ENCODE results near the gene FBXL17. TPM values are rescaled to one million over a fixed set of nuclear protein-coding genes. Genes with fewer than 3 reads are reported as not detected.
"Not testable (repeated sequence)": the region's sequence is repeated elsewhere in the genome, so short reads cannot be mapped to it uniquely, and the experiment has no call there.

Gene FBXL17
- polyA plus RNA-seq, 3 donors from 2014 or later: 2.8 to 8.5 (median 5.6) TPM

DNA sequence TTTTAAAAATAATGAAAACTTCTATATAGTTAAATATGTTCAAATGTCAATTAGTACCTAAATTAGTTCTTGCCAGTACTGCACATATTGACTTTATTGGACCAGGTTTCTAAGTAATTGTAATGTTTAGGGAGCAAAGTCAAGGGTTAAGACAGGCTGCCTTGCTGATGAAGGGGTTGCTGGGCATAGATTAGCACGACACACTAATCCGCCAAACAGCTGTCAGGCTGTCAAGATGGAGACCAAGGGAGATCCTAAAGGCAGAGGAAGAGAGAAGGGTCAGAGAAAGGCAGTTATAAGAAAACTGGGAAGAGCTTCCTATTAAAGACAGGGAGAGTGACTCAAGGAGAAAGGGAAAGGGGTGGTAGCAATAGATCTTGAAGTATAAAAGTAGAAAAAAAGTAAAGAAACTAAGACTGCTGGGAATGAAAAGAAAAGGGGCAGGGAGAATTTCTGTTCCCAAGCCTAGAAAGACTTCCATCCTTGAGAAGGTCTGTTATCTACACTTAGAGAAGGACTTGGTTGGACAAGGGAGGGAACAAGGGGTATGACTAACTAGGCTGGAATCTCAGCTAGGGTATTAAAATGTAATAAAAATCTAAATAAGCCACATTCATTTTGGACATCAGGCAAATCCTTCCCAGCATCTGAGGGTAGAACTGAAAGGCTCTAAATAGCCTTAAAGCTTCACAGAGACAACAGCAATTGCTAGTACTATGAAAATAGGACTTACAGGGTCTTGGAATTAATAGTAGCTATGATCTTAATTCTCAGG is 188.7 kb downstream of the FBXL17 start:
- Mint-ChIP-seq H3K9me3 (no peaks in the 10 kb centered on the region), H3K27ac (no peak overlapping the region), H3K4me1 (no peaks in the 10 kb centered on the region), H3K4me3 (no peak overlapping the region), H3K27me3 (ENCODE audit: low read depth in 3 of 3) (peaks cover 0 to 2% (median 1%) of the 10 kb centered on the region in 3 donors), H3K36me3 (peaks cover 0 to 15% (median 3%) of the 10 kb centered on the region in 3 donors)
- no peak for DNase-seq

- DNase-seq: no peak
These were observed 197.0 kb downstream of the FBXL17 start for GRCh38 chr5:108184940-108185339.

GRCh38 chr5:108181975-108182374 is 199.9 kb downstream of the FBXL17 start:
- no peak overlapping the region for H3K27ac Mint-ChIP-seq
- peaks cover 0 to 2% (median 2%) of the 10 kb centered on the region in 3 donors for H3K27me3 Mint-ChIP-seq (ENCODE audit: low read depth in 3 of 3)
- no peak for DNase-seq
- H3K4me1 Mint-ChIP-seq: no peaks in the 10 kb centered on the region
- H3K9me3 Mint-ChIP-seq: no peaks in the 10 kb centered on the region
- peaks cover 12 to 16% (median 14%) of the 10 kb centered on the region in 3 donors for H3K36me3 Mint-ChIP-seq
- no peak overlapping the region for H3K4me3 Mint-ChIP-seq

More at GRCh38 chr5:108184940-108185339, 197.0 kb downstream of the FBXL17 start:
- H3K36me3 Mint-ChIP-seq: peaks cover 12 to 19% (median 16%) of the 10 kb centered on the region in 3 donors
- no peaks in the 10 kb centered on the region for H3K9me3 Mint-ChIP-seq
- no peak overlapping the region for H3K27ac Mint-ChIP-seq
- peaks cover 0 to 2% (median 0%) of the 10 kb centered on the region in 3 donors for H3K27me3 Mint-ChIP-seq (ENCODE audit: low read depth in 3 of 3)
- H3K4me3 Mint-ChIP-seq: no peak overlapping the region
- H3K4me1 Mint-ChIP-seq: no peaks in the 10 kb centered on the region

GRCh38 chr5:108174286-108174685 is 207.6 kb downstream of the FBXL17 start:
- peaks cover 7 to 8% (median 8%) of the 10 kb centered on the region in 3 donors for H3K36me3 Mint-ChIP-seq
- no peaks in the 10 kb centered on the region for H3K4me1 Mint-ChIP-seq
- DNase-seq: no peak
- peaks cover 0 to 2% (median 2%) of the 10 kb centered on the region in 3 donors for H3K27me3 Mint-ChIP-seq (ENCODE audit: low read depth in 3 of 3)
- no peak overlapping the region for H3K27ac Mint-ChIP-seq
- H3K4me3 Mint-ChIP-seq: no peak overlapping the region
- H3K9me3 Mint-ChIP-seq: no peaks in the 10 kb centered on the region

DNA sequence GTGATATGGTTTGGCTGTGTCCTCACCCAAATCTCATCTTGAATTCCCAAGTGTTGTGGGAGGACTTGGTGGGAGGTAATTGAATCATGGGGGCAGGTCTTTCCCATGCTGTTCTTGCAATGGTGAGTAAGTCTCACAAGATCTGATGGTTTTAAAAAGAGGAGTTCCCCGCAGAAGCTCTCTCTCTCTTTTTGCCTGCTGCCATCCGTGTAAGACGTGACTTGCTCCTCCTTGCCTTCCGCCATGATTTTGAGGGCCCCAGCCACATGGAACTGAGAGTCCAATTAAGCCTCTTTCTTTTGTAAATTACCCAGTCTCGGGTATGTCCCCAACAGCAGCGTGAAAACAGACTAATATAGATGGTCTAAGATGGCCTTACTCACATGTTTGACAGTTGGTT is 210.1 kb downstream of the FBXL17 start:
- no peak overlapping the region for H3K27ac Mint-ChIP-seq
- peaks cover 7 to 8% (median 8%) of the 10 kb centered on the region in 3 donors for H3K36me3 Mint-ChIP-seq
- no peak for DNase-seq
- no peak overlapping the region for H3K4me3 Mint-ChIP-seq
- H3K4me1 Mint-ChIP-seq: no peaks in the 10 kb centered on the region
- H3K9me3 Mint-ChIP-seq: no peaks in the 10 kb centered on the region
- H3K27me3 Mint-ChIP-seq (ENCODE audit: low read depth in 3 of 3): peaks cover 0 to 4% (median 0%) of the 10 kb centered on the region in 3 donors

- Mint-ChIP-seq H3K36me3 (peaks cover 8% of the 10 kb centered on the region in 3 donors), H3K9me3 (no peaks in the 10 kb centered on the region), H3K4me3 (no peak overlapping the region), H3K27me3 (ENCODE audit: low read depth in 3 of 3) (peaks cover 0 to 2% (median 0%) of the 10 kb centered on the region in 3 donors), H3K27ac (no peak overlapping the region), H3K4me1 (no peaks in the 10 kb centered on the region)
- DNase-seq: no peak
These were observed 213.0 kb downstream of the FBXL17 start for GRCh38 chr5:108168915-108169314.

DNA sequence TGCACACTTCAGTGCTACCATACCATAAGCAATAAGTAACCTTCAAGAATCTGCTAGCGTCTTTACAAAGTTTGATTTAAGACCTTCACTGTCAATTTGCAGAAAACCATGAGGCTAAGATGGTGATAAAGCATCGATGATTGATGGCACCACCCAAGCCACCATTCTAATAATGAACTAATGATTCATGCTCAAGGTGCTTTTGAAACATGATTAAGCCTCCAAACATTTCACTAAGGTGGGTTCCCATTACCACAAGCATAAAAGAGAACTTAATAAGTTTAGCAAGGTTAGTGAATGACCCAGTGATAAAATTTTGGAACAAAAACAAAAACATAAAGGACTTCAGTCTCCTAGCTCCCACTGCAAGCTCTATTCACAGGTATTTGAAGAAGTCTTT is 214.7 kb downstream of the FBXL17 start:
- no peaks in the 10 kb centered on the region for H3K9me3 Mint-ChIP-seq

GRCh38 chr5:108164574-108164973 is 217.3 kb downstream of the FBXL17 start:
- Mint-ChIP-seq H3K4me1 (no peaks in the 10 kb centered on the region), H3K27me3 (ENCODE audit: low read depth in 3 of 3) (peaks cover 0 to 2% (median 0%) of the 10 kb centered on the region in 3 donors), H3K9me3 (no peaks in the 10 kb centered on the region), H3K36me3 (peaks cover 0 to 12% (median 0%) of the 10 kb centered on the region in 3 donors), H3K27ac (no peak overlapping the region), H3K4me3 (no peak overlapping the region)
- no peak for DNase-seq

More for the DNA sequence above, 214.7 kb downstream of the FBXL17 start:
- Mint-ChIP-seq H3K4me1 (no peaks in the 10 kb centered on the region), H3K4me3 (no peak overlapping the region), H3K36me3 (peaks cover 7 to 8% (median 7%) of the 10 kb centered on the region in 3 donors), H3K27me3 (ENCODE audit: low read depth in 3 of 3) (peaks cover 0 to 2% (median 0%) of the 10 kb centered on the region in 3 donors), H3K27ac (no peak overlapping the region)
- DNase-seq: no peak

DNA sequence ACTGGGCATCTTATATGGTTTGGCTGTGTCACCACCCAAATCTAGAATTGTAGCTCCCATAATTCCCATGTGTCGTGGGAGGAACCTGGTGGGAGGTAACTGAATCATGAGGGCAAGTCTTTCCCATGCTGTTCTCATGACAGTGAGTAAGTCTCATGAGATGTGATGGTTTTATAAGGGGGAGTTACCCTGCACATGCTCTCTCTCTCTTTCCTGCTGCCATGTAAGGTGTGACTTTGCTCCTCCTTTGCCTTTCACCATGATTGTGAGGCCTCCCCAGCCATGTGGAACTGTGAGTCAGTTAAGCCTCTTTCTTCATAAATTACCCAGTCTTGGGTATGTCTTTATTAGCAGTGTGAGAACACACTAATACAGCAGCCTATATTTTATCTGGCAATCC is 229.0 kb downstream of the FBXL17 start:
- H3K4me3 Mint-ChIP-seq; H3K4me1 Mint-ChIP-seq; H3K27me3 Mint-ChIP-seq (ENCODE audit: low read depth in 3 of 3); H3K9me3 Mint-ChIP-seq; H3K27ac Mint-ChIP-seq; DNase-seq: not testable (repeated sequence)
- peaks cover 7 to 18% (median 8%) of the 10 kb centered on the region in 3 donors for H3K36me3 Mint-ChIP-seq

GRCh38 chr5:108149369-108149768 is 232.5 kb downstream of the FBXL17 start:
- Mint-ChIP-seq H3K9me3 (no peaks in the 10 kb centered on the region), H3K4me3 (no peak overlapping the region), H3K27me3 (ENCODE audit: low read depth in 3 of 3) (no peaks in the 10 kb centered on the region), H3K36me3 (peaks cover 11 to 18% (median 16%) of the 10 kb centered on the region in 3 donors), H3K4me1 (peaks cover 9 to 19% of the 10 kb centered on the region in 2 donors), H3K27ac (peak overlapping the region in 2 of 6 donors; percentile 41 to 60)
- DNase-seq: no peak

GRCh38 chr5:108148715-108149139 is 233.2 kb downstream of the FBXL17 start:
- H3K27me3 Mint-ChIP-seq (ENCODE audit: low read depth in 3 of 3): no peaks in the 10 kb centered on the region
- H3K9me3 Mint-ChIP-seq: no peaks in the 10 kb centered on the region
- peaks cover 8 to 16% (median 13%) of the 10 kb centered on the region in 3 donors for H3K36me3 Mint-ChIP-seq
- peaks cover 9 to 19% of the 10 kb centered on the region in 2 donors for H3K4me1 Mint-ChIP-seq
- no peak for DNase-seq
- no peak overlapping the region for H3K27ac Mint-ChIP-seq
- no peak overlapping the region for H3K4me3 Mint-ChIP-seq

DNA sequence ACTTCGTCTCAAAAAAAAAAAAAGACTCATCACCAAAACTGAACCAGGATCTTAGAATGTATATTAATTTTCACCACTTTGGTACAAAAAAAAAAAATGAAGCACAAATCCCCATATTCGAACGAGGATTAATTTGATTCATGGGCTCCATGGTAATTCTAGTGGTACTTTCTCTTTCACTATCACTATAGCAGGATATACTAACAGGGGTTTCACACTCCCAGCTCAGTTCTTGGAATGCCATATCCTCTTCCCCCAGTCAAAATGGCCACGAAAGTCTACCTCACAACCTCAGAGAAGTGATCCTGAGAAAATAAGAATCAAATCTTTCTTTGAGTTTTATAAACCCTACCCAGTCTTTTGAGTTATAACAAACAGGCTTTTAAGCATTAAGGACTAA is 235.7 kb downstream of the FBXL17 start:
- H3K27me3 Mint-ChIP-seq (ENCODE audit: low read depth in 3 of 3): no peaks in the 10 kb centered on the region
- peak overlapping the region; percentile 1 to 65 (median 60) for H3K27ac Mint-ChIP-seq
- peaks cover 5 to 9% (median 6%) of the 10 kb centered on the region in 3 donors for H3K36me3 Mint-ChIP-seq
- no peak for DNase-seq
- H3K9me3 Mint-ChIP-seq: no peaks in the 10 kb centered on the region
- H3K4me1 Mint-ChIP-seq: peaks cover 9 to 19% of the 10 kb centered on the region in 2 donors
- H3K4me3 Mint-ChIP-seq: peak overlapping the region in 3 of 5 donors; percentile 39 to 71 (median 54)

DNA sequence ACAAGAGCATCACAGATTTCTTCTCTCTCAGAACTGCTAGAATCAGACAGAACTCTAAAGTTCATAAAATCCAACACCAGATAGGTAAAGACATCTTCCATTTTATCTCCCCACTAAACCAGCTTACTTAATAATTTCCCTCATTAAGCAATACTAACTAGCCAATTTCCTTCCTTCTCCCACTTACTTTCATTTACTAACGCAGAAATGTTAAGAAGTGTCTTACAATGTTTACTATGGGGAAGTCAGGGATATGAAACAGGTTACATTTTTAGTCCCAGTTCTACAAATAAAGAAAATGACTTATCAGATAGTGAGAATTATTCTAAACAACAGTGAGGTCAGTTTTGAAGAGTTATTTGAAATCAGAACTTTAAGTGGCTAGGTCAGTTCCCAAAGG is 236.5 kb downstream of the FBXL17 start:
- peaks cover 9 to 19% of the 10 kb centered on the region in 2 donors for H3K4me1 Mint-ChIP-seq
- no peak overlapping the region for H3K27ac Mint-ChIP-seq
- peaks cover 5 to 9% (median 6%) of the 10 kb centered on the region in 3 donors for H3K36me3 Mint-ChIP-seq
- peak overlapping the region in 1 of 5 donors; percentile 36 for H3K4me3 Mint-ChIP-seq
- no peaks in the 10 kb centered on the region for H3K27me3 Mint-ChIP-seq (ENCODE audit: low read depth in 3 of 3)
- DNase-seq: no peak
- no peaks in the 10 kb centered on the region for H3K9me3 Mint-ChIP-seq

DNA sequence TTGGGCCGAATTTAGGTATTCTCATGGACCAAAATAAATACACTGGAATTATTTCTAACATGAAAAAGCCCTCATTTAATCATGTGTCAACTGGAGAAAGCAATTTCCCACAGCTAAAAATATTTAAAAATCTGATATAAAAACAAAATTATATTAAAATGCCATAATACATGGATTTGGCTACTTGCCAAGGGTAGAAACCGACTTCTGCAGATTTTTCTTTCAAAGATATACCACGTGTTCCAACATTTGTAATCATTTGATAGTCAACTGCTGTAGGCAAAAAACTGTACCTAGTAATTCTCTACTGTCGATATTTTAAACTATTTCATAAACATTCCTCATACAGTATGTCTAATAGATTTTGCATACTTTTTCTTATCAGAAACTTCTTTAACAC is 237.6 kb downstream of the FBXL17 start:
- no peak for DNase-seq
- Mint-ChIP-seq H3K4me3 (no peak overlapping the region), H3K36me3 (peaks cover 5 to 9% (median 6%) of the 10 kb centered on the region in 3 donors), H3K4me1 (peaks cover 9 to 19% of the 10 kb centered on the region in 2 donors), H3K27me3 (ENCODE audit: low read depth in 3 of 3) (no peaks in the 10 kb centered on the region), H3K9me3 (no peaks in the 10 kb centered on the region), H3K27ac (no peak overlapping the region)

All from immature natural killer cell (primary cell).